ENCODE measurements around the gene ABCA3. TPM values are rescaled to one million over a fixed set of nuclear protein-coding genes. Genes with fewer than 3 reads are reported as not detected.

Gene ABCA3
- total RNA-seq, 1 donor from 2014 or later, result 7.4 TPM

- ATAC-seq (no peak), DNase-seq (ENCODE audit: missing footprints) (no peak)
- intact Hi-C loops (cut with DNase I), result no loop called here
These were observed 107.3 kb downstream of the ABCA3 start for GRCh38 chr16:2233046-2233775.

- ATAC-seq (no peak), DNase-seq (ENCODE audit: missing footprints) (no peak)
- intact Hi-C loops (cut with DNase I), result no loop called here
These were observed 108.2 kb downstream of the ABCA3 start for GRCh38 chr16:2232094-2232990.

- intact Hi-C loops (cut with DNase I), result no loop called here
- no peak for DNase-seq (ENCODE audit: missing footprints)
- no peak for ATAC-seq
These were observed 109.3 kb downstream of the ABCA3 start for GRCh38 chr16:2231016-2231931.

DNA sequence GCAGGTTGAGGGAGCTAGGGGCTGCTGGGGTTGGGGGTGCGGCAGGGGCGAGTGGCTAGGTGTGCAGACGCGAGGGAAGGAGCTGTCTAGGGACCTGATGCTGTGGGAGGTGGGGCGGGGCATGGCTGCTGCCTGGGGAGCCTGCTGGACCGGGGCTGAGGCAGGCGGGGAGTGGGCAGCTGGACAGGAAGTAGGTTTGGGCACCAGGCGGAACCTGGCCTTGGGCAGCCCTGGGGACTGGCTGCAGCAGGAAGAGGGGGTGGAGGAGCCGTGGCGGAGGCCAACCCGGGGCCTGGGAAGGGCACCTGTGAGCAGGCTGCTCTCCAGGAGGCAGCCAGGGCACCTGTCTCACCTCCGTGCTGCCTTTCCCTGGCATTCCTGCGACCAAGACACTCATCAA is 110.2 kb downstream of the ABCA3 start:
- DNase-seq (ENCODE audit: missing footprints), result no peak
- intact Hi-C loops (cut with DNase I), result no loop called here
- no peak for ATAC-seq

DNA sequence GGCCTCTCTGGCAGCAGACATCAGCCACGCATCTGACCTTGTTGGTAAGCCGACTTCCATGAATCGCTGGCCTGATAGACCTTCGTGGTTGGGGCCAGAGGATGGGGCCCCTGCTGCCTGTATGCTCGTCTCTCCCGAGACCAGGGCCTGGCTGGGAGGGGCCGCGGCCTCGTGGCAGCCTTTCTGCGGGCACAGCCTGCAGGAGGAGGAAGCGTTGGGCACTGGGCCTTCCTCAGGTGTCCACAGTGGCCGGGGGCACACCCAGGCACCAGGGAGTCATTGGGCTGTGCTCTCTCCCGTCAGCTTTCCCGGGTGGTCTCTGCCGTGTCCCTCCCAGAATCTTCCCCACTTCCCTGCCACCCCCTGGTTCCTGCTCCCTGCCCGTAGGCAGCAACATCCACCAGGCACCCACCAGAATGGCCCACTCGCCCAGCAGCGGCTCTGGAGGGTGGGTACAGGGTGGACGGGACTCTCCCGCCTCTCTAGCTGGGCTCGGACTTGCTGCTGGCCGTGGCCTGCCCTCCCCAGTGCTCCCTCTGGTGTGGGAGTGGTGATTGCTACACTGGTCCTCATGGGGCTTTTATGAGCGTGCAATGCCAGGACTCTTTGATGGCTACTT is 110.8 kb downstream of the ABCA3 start:
- intact Hi-C loops (cut with DNase I), result no loop called here
- ATAC-seq (no peak), DNase-seq (ENCODE audit: missing footprints) (no peak)

GRCh38 chr16:2229091-2229490 is 111.4 kb downstream of the ABCA3 start:
- no peak for ATAC-seq
- intact Hi-C loops (cut with DNase I), result no loop called here
- no peak for DNase-seq (ENCODE audit: missing footprints)

DNA sequence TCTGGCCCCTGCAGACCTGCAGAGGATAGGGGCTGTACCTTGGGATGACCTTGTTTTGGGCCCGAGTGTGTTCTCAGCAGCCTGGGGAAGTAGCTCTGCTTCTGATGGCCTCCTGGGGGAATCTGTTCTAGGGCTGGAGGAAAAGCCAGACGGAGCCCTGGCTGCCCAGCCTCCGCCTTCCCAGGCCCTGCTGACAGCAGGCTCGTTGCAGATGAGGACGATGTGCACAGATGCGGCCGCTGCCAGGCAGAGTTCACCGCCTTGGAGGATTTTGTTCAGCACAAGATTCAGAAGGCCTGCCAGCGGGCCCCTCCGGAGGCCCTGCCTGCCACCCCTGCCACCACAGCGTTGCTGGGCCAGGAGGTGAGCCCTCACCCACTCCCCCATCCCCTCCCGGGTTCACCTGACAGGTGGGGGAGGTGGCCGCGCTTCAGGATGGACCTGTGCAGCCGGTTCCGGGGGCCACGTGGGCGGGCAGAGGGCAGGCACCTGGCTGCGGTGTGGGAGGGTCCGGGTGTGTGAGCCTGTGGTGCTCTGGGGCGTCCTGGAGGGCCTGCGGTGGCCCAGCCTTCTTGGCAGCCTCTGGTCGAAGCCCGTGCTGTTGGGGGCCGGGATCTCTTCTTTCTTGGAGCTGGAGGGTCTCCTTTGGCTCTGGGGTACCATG is 112.2 kb downstream of the ABCA3 start:
- ATAC-seq (no peak), DNase-seq (ENCODE audit: missing footprints) (no peak)
- intact Hi-C loops (cut with DNase I), result no loop called here

DNA sequence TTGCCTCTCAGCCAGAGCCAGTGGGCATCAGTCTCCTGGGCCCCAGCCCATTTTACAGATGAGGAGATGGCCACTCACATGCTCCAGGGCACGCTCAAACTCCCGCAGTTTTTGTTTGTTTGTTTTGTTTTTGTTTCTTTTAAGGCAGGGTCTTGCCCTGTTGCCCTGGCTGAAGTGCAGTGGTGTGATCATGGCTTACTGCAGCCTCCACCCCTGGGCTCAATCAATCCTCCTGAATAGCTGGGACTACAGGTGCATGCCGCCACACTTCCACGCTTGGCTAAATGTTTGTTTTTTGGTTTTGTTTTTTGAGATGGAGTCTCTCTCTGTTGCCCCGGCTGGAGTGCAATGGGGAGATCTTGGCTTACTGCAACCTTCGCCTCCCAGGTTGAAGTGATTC is 113.6 kb downstream of the ABCA3 start:
- no peak for DNase-seq (ENCODE audit: missing footprints)
- intact Hi-C loops (cut with DNase I), result no loop called here
- ATAC-seq, result no peak

GRCh38 chr16:2226245-2226793 is 114.2 kb downstream of the ABCA3 start:
- no peak for ATAC-seq

More at GRCh38 chr16:2226245-2226793, 114.2 kb downstream of the ABCA3 start:
- no peak for DNase-seq (ENCODE audit: missing footprints)
- intact Hi-C loops (cut with DNase I), result no loop called here

Small RNA genes lying within 50 kb of the gene (microRNA-seq; reads per million reads assigned to microRNA genes)
- gene MIR3677, result not detected
- not detected for gene MIR4717

Other genes with a start within 250 kb of the ABCA3 start
- 85.8 TPM for gene PKD1, start 204.8 kb downstream of the ABCA3 start, total RNA-seq
- gene RAB26, start 192.1 kb downstream of the ABCA3 start, total RNA-seq, result 0.87 TPM
- 27.3 TPM for gene TRAF7, start 184.9 kb downstream of the ABCA3 start, total RNA-seq
- gene CASKIN1, start 144.1 kb downstream of the ABCA3 start, total RNA-seq, result 5.8 TPM
- 25.3 TPM for gene MLST8, start 135.3 kb downstream of the ABCA3 start, total RNA-seq
- 13.2 TPM for gene BRICD5, start 129.9 kb downstream of the ABCA3 start, total RNA-seq
- gene PGP, start 125.9 kb downstream of the ABCA3 start, total RNA-seq, result 35.1 TPM
- 14.1 TPM for gene E4F1, start 117.1 kb downstream of the ABCA3 start, total RNA-seq
- gene DNASE1L2, start 104.3 kb downstream of the ABCA3 start, total RNA-seq, result 0.49 TPM
- 205 TPM for gene ECI1, start 89.1 kb downstream of the ABCA3 start, total RNA-seq
- 105 TPM for gene RNPS1, start 72.6 kb downstream of the ABCA3 start, total RNA-seq
- gene CCNF, start 88.7 kb upstream of the ABCA3 start, total RNA-seq, result 1.2 TPM
- gene TEDC2, start 119.4 kb upstream of the ABCA3 start, total RNA-seq, result 0.95 TPM
- gene NTN3, start 130.6 kb upstream of the ABCA3 start, total RNA-seq, result 0.19 TPM
- 14.8 TPM for gene TBC1D24, start 134.4 kb upstream of the ABCA3 start, total RNA-seq
- 137 TPM for gene ATP6V0C, start 173.2 kb upstream of the ABCA3 start, total RNA-seq
- 16.2 TPM for gene AMDHD2, start 179.6 kb upstream of the ABCA3 start, total RNA-seq
- not detected for gene CEMP1, start 190.7 kb upstream of the ABCA3 start, total RNA-seq
- gene PDPK1, start 197.3 kb upstream of the ABCA3 start, total RNA-seq, result 47.1 TPM